Esophagus (tissue), 2 donors: ENCODE data around the gene SLC2A13. TPM values are rescaled to one million over a fixed set of nuclear protein-coding genes. Genes with fewer than 3 reads are reported as not detected.
"Not testable (repeated sequence)": the region's sequence is repeated elsewhere in the genome, so short reads cannot be mapped to it uniquely, and the experiment has no call there.

Experiments used
- H3K27ac ChIP-seq, 2 donors: one replicate each; pipeline ENCODE4 v1.5.1; 2013; ENCODE audit warnings: low read depth in 2 of 2, mild to moderate bottlenecking in 2 of 2, inconsistent platforms in 1 of 2, low read length in 1 of 2, moderate library complexity in 1 of 2
- H3K27me3 ChIP-seq, 2 donors: one replicate each; pipeline ENCODE4 v1.6.1; 2013; ENCODE audit warnings: low read length in 2 of 2, control low read depth in 1 of 2, mild to moderate bottlenecking in 1 of 2; ENCODE audit not compliant: insufficient read depth in 2 of 2, control insufficient read depth in 1 of 2
- H3K36me3 ChIP-seq, 2 donors: one replicate each; pipeline ENCODE4 v1.6.1; 2013; ENCODE audit warnings: low read length in 1 of 2; ENCODE audit not compliant: control insufficient read depth in 2 of 2, insufficient read depth in 2 of 2
- H3K4me1 ChIP-seq, 2 donors: one replicate each; pipeline ENCODE4 v1.6.1; 2013; ENCODE audit warnings: low read length in 1 of 2; ENCODE audit not compliant: control insufficient read depth in 2 of 2, insufficient read depth in 2 of 2
- H3K4me3 ChIP-seq, 2 donors: one replicate each; pipeline ENCODE4 v1.5.1; 2013; ENCODE audit warnings: low read length in 2 of 2, mild to moderate bottlenecking in 2 of 2, low read depth in 1 of 2, moderate library complexity in 1 of 2
- H3K9me3 ChIP-seq, 2 donors: one replicate each; pipeline ENCODE4 v1.6.1; 2013; ENCODE audit warnings: mild to moderate bottlenecking in 2 of 2, low read depth in 1 of 2, low read length in 1 of 2, moderate library complexity in 1 of 2; ENCODE audit not compliant: control insufficient read depth in 2 of 2, insufficient read depth in 1 of 2
- WGBS, 2 donors: extraction: QIAGEN DNeasy Blood & Tissue Kit; methylation state at CpG; one replicate each; pipeline ENCODE4 v1.1.7; 2013; 5-methylcytosine and 5-hydroxymethylcytosine counted together
- polyA plus RNA-seq, 2 donors: library from polyadenylated mRNA; stranded (reverse); fragments of 200-250 nt; gene quantifications; one replicate each; pipeline ENCODE4 v1.2.3, GENCODE V29; 2013
- donor health status: healthy with polysubstance abuse.
- donor health status: Bipolar disorder and iron deficiency.

Gene SLC2A13
- polyA plus RNA-seq, 2 donors, result 0.84 to 1.0 TPM

DNA sequence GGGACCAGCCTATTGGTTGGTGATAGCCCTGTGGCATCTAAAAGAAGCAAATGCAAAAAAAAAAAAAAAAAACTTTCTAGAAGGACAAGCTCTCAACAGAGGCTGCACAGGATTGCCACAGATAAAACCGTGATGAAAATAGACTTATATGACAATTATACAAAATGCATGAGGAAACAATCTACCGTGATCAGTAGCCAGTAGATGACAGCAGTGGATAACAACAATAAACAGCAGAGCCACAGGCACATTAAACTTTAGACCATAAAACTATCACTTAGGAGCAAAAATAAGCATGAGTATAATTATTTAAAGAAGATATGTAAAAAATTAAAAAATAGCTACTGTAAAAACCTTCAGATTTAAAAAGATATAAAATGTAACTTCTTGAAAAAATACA is 302.7 kb downstream of the SLC2A13 start:
- Histone ChIP-seq H3K9me3 (no peaks in the 10 kb centered on the region), H3K27me3 (no peaks in the 10 kb centered on the region), H3K4me3 (no peak overlapping the region), H3K27ac (no peak overlapping the region), H3K4me1 (peaks cover 0 to 2% of the 10 kb centered on the region in 2 donors), H3K36me3 (no peaks in the 10 kb centered on the region)
- 70 to 75% methylated on average over 2 of the region's 2 CpGs for WGBS, 2 donors

DNA sequence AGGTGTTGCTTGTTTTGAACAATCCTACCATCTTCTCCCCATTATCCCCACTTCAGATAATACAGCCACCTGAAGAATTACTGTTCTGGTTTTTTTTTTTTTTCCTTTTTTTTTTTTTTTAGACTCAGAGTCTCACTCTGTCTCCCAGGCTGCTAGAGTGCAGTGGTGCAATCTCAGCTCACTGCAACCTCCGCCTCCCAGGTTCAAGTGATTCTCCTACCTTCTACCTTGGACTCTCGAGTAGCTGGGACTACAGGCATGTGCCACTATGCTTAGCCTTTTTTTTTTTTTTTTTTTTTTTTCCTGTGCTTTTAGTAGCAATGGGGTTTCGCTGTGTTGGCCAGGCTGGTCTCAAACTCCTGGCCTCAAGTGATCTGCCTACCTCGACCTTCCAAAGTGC is 306.9 kb downstream of the SLC2A13 start:
- H3K36me3 ChIP-seq, result no peaks in the 10 kb centered on the region
- 94 to 95% methylated on average over 4 of the region's 4 CpGs for WGBS, 2 donors
- H3K4me1 ChIP-seq, result no peaks in the 10 kb centered on the region

DNA sequence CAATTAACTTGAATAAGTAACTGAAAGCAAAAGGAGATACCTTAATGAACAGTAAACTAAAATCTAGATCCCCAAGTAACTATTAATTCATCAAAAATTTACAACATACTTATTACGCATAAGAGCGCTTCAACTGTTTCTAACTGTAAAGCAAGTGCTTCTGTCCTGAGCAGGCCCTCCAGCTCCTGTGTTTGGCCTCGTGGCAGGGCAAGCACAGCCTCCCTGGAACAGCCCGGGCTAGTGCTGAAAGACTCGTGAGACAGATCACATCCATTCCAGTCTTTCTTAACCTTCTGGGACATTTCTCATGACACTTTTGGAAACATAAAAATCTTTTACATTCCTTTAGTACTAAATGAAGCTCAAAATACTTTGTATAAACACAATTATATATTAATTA is 307.5 kb downstream of the SLC2A13 start:
- Histone ChIP-seq H3K27ac (no peak overlapping the region), H3K27me3 (no peaks in the 10 kb centered on the region), H3K9me3 (no peaks in the 10 kb centered on the region), H3K4me1 (no peaks in the 10 kb centered on the region), H3K36me3 (no peaks in the 10 kb centered on the region), H3K4me3 (no peak overlapping the region)
- WGBS, 2 donors, result 86 to 87% methylated on average over 5 of the region's 5 CpGs

More for the DNA sequence above, 306.9 kb downstream of the SLC2A13 start:
- H3K27ac ChIP-seq, result no peak overlapping the region
- no peaks in the 10 kb centered on the region for H3K9me3 ChIP-seq
- no peak overlapping the region for H3K4me3 ChIP-seq
- H3K27me3 ChIP-seq, result no peaks in the 10 kb centered on the region

DNA sequence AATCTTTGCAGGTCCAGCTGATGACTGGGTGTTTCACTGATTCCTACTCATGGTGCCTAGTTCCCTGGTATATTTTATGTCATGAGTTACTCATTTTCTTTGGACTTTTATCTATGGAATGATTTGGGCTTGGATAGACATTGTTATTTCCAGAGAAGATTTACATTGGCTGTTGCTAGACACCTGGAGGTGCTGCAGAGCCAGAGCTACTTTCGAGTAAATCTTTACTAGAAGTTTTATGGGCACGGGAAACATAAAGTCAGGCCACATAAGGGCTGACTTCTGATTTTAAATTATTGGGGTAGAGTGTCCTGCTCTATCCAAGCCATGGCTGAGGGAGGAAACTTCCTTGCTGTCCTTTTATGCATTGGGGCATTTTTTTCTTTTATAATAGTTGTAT is 310.4 kb downstream of the SLC2A13 start:
- Histone ChIP-seq H3K27ac (no peak overlapping the region), H3K4me1 (no peaks in the 10 kb centered on the region), H3K4me3 (no peak overlapping the region), H3K9me3 (no peaks in the 10 kb centered on the region), H3K27me3 (no peaks in the 10 kb centered on the region), H3K36me3 (no peaks in the 10 kb centered on the region)
- WGBS, 2 donors, result 92 to 93% methylated on average over 2 of the region's 2 CpGs

DNA sequence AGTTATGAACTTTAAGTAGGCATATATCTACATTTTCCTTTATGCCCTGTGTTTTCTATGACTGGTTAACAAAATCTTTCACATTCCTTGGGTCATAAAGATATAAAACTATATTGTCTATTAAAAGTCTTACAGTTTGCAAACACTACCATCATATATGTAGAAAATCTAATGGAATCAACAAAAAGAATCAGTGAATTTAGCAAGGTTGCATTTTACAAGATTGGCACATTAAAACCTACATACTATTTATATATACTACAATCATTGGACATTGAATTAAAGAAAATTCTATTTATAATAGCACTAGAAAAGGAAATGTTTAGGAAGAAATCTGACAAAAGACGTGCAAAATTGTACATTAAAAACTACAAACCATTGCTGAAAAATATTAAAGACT is 312.9 kb downstream of the SLC2A13 start:
- WGBS, 2 donors, result 84 to 88% methylated on average over 1 of the region's 1 CpG

DNA sequence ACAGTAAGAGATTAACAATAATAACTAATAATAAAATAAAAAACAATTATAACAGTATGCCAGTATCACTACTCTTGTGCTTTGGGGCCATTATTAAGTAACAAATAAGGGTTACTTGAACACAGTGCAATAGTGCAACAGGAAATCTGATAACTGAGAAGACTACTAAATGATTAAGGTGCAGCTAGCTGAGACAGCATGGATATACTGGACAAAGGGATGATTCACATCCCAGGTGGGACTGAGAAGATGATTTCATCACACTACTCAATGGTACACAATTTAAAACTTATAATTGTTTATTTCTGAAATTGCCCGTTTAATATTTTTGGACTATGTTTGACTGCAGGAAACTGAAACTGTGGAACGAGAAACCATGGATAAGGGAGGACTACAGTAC is 317.6 kb downstream of the SLC2A13 start:
- H3K4me1 ChIP-seq, result no peaks in the 10 kb centered on the region
- H3K36me3 ChIP-seq, result no peaks in the 10 kb centered on the region
- WGBS, 2 donors, result 88 to 92% methylated on average over 2 of the region's 2 CpGs
- H3K4me3 ChIP-seq, result no peak overlapping the region
- no peaks in the 10 kb centered on the region for H3K9me3 ChIP-seq
- no peaks in the 10 kb centered on the region for H3K27me3 ChIP-seq
- H3K27ac ChIP-seq, result no peak overlapping the region

More for the DNA sequence above, 312.9 kb downstream of the SLC2A13 start:
- Histone ChIP-seq H3K9me3 (no peaks in the 10 kb centered on the region), H3K27me3 (no peaks in the 10 kb centered on the region), H3K4me3 (no peak overlapping the region), H3K27ac (no peak overlapping the region), H3K4me1 (no peaks in the 10 kb centered on the region), H3K36me3 (no peaks in the 10 kb centered on the region)

DNA sequence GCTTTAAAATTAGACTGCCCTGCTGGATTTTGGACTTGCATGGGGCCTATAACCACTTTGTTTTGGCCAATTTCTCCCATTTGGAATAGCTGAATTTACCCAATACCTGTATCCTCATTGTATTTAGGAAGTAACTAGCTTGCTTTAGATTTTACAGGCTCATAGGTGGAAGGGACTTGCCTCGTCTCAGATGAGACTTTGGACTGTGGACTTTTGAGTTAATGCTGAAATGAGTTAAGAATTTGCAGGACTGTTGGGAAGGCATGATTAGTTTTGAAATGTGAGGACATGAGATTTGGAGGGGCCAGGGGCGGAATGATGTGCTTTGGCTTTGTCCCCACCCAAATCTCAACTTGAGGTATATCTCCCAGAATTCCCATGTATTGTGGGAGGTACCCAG is 320.1 kb downstream of the SLC2A13 start:
- not testable (repeated sequence) for H3K27ac ChIP-seq, H3K27me3 ChIP-seq, H3K4me1 ChIP-seq, H3K4me3 ChIP-seq, H3K9me3 ChIP-seq, H3K36me3 ChIP-seq
- 73 to 80% methylated on average over 2 of the region's 2 CpGs for WGBS, 2 donors

DNA sequence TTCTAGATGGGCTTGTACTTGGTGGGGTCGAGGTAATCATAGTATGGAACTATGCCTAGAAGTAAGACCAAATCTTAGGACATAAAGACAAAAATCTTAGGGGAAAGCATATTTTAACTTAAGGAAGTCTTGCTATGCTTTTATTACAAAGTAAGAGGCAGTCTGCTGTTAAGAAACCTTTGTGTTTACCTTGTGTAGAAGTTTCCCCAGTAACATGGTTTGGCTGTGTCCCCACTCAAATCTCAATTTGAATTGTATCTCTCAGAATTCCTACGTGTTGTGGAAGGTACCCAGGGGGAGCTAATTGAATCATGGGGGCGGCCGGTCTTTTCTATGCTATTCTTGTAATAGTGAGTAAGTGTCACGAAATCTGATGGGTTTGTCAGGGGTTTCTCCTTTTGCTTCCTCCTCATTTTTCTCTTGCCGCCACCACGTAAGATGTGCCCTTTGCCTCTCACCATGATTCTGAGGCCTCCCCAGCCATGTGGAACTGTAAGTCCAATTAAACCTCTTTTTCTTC is 323.8 kb downstream of the SLC2A13 start:
- WGBS, 2 donors, result 75 to 79% methylated on average over 7 of the region's 7 CpGs
- Histone ChIP-seq H3K36me3 (no peaks in the 10 kb centered on the region), H3K9me3 (no peaks in the 10 kb centered on the region), H3K4me3 (no peak overlapping the region), H3K4me1 (no peaks in the 10 kb centered on the region), H3K27me3 (no peaks in the 10 kb centered on the region), H3K27ac (no peak overlapping the region)

DNA sequence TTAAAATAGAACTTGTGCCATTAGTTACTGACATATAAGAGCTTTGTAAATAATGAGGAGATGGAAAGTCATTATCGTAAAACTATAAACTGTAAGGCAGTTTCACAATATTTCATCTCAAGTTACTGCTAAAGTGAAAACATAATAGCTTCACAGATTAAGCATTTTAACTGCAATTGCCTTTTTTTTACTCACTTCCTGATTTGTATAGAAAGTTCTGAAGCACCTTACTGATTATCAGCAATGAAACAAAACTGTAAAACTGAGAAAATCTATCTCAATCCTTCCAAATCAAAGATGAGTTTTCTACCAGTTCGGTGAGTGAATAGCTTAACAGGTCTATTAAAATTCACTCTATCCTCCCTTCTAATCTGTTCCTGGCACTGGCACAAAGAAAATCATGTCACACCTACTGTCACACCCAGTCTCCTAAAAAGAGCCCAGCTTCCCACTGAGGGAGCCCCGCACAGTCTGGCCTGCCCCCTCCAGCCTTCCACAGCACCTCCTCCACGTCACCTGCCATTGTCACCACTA is 324.9 kb downstream of the SLC2A13 start:
- Histone ChIP-seq H3K4me3 (no peak overlapping the region), H3K4me1 (no peaks in the 10 kb centered on the region), H3K27ac (no peak overlapping the region), H3K9me3 (no peaks in the 10 kb centered on the region), H3K36me3 (no peaks in the 10 kb centered on the region), H3K27me3 (no peaks in the 10 kb centered on the region)
- WGBS, 2 donors, result 39 to 47% methylated on average over 4 of the region's 4 CpGs

DNA sequence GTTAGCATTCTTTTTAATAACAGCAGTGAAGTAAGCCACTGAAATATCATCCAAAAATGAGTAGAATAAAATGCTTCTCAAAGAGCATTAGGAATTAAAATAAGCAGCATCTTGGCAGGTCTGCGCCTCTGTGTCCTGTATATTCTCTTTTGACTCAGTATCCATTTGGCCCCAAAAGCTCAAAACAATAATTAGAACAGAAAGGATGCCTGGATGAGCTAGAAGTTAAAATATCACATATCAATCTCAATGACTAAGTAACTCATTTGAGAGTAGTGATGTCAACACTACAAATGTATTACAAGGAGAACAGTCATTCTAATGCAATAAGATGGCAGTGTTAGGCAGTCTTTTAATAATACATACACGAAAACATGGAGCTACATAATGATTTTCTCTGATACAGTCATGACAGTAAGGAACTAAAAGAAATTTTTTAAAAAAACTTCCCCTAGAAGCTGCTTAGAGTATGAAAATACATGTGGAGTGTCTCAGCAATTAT is 325.4 kb downstream of the SLC2A13 start:
- Histone ChIP-seq H3K36me3 (no peaks in the 10 kb centered on the region), H3K27ac (no peak overlapping the region), H3K4me3 (no peak overlapping the region), H3K27me3 (no peaks in the 10 kb centered on the region), H3K4me1 (no peaks in the 10 kb centered on the region), H3K9me3 (no peaks in the 10 kb centered on the region)
- WGBS, 2 donors, result 83 to 84% methylated on average over 2 of the region's 2 CpGs
